Measurements from ENCODE around the gene PLEKHA1.

DNA sequence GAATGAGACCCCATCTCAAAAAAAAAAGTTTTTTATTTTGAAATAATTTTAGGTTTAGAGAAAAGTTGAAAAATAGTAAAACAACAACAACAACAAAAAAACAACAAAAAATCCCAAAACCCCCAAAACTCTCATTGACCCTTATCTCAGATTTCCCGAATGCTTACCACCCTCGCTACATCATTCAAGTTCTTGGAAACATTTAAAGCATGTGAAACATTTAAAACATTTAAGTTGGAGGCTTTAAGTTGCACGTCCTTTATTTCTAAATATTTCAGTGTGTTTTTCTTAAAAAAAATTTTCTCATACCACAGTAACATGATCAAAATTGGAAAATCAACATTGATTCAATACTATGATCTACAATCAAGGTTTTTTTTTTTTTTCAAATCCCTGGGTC, 79.6 kb downstream of the PLEKHA1 start:
- TF ChIP-seq YY1 (IDR thresholded peaks at IDR 0.05; ENCODE audit: insufficient read depth, insufficient read length) (no peak), ZNF274 (IDR thresholded peaks at IDR 0.05; ENCODE audit: low read depth, low read length) (no peak), SUZ12 (IDR thresholded peaks at IDR 0.05; ENCODE audit: extremely low read depth, insufficient read depth, insufficient read length) (no peak)

All from NT2/D1 (cell line).